Astrocyte (in vitro differentiated cells and primary cell): Measurements from ENCODE around the gene PPP2R5C. TPM values are rescaled to one million over a fixed set of nuclear protein-coding genes. Genes with fewer than 3 reads are reported as not detected.

Source experiments
- DNase-seq: peaks from one replicate; pipeline ENCODE4 v3.0.0-alpha.2; 2010; ENCODE audit warnings: low read depth
- FAIRE-seq: peaks from 2 replicates; lab custom pipeline; 2011; peaks lifted over from hg19 to GRCh38; lab: Jason Lieb, UNC
- H2AFZ ChIP-seq: 2 replicates; pipeline ENCODE4 v1.6.0; 2012; ENCODE audit warnings: low read depth, low read length, inconsistent platforms
- H3K27ac ChIP-seq: 2 replicates; pipeline ENCODE4 v1.5.1; 2011; ENCODE audit warnings: low read depth, low read length, inconsistent platforms
- H3K27me3 ChIP-seq: 2 replicates; pipeline ENCODE4 v1.6.0; 2011; ENCODE audit warnings: low read length, inconsistent platforms; ENCODE audit not compliant: insufficient read depth
- H3K36me3 ChIP-seq: 2 replicates; pipeline ENCODE4 v1.5.1; 2011; ENCODE audit warnings: low read length, inconsistent platforms; ENCODE audit not compliant: insufficient read depth
- H3K4me1 ChIP-seq: 2 replicates; pipeline ENCODE4 v1.5.1; 2011; ENCODE audit warnings: low read length, inconsistent platforms; ENCODE audit not compliant: insufficient read depth
- H3K4me2 ChIP-seq: 2 replicates; pipeline ENCODE4 v1.6.0; 2012; ENCODE audit warnings: low read length, inconsistent platforms
- H3K4me3 ChIP-seq: 2 replicates; pipeline ENCODE4 v1.5.1; 2011; ENCODE audit warnings: low read depth, mild to moderate bottlenecking, low read length, inconsistent platforms; ENCODE audit not compliant: insufficient read depth
- H3K79me2 ChIP-seq: 2 replicates; pipeline ENCODE4 v1.6.0; 2012; ENCODE audit warnings: mild to moderate bottlenecking, low read length, inconsistent platforms; ENCODE audit not compliant: insufficient read depth
- H3K9ac ChIP-seq: 2 replicates; pipeline ENCODE4 v1.6.0; 2012; ENCODE audit warnings: mild to moderate bottlenecking, low read length, inconsistent platforms
- H3K9me3 ChIP-seq: 2 replicates; pipeline ENCODE4 v1.5.1; 2012; ENCODE audit warnings: low read depth, mild to moderate bottlenecking, low read length, inconsistent platforms; ENCODE audit not compliant: insufficient read depth
- H4K20me1 ChIP-seq: 2 replicates; pipeline ENCODE4 v1.6.0; 2012; ENCODE audit warnings: low read length, inconsistent platforms; ENCODE audit not compliant: insufficient read depth
- H3K27ac Mint-ChIP-seq: one replicate; pipeline ENCODE4 v1.8.0; 2021; ENCODE audit warnings: mild to moderate bottlenecking, mixed read lengths; ENCODE audit not compliant: unreplicated experiment
- H3K27me3 Mint-ChIP-seq: one replicate; pipeline ENCODE4 v1.8.0; 2021; ENCODE audit warnings: low read depth, mixed read lengths; ENCODE audit not compliant: unreplicated experiment
- H3K36me3 Mint-ChIP-seq: one replicate; pipeline ENCODE4 v1.8.0; 2021; ENCODE audit warnings: low read depth, mixed read lengths; ENCODE audit not compliant: unreplicated experiment
- H3K4me1 Mint-ChIP-seq: one replicate; pipeline ENCODE4 v1.8.0; 2021; ENCODE audit warnings: low read depth, mixed read lengths; ENCODE audit not compliant: unreplicated experiment
- H3K4me3 Mint-ChIP-seq: one replicate; pipeline ENCODE4 v1.8.0; 2021; ENCODE audit warnings: mild to moderate bottlenecking, moderate library complexity, mixed read lengths; ENCODE audit not compliant: unreplicated experiment
- H3K9me3 Mint-ChIP-seq: one replicate; pipeline ENCODE4 v1.8.0; 2021; ENCODE audit warnings: mild to moderate bottlenecking, mixed read lengths; ENCODE audit not compliant: unreplicated experiment
- EZH2 ChIP-seq: IDR thresholded peaks from 2 replicates; pipeline ENCODE4 v1.6.1; 2012; ENCODE audit warnings: mild to moderate bottlenecking, low read length, inconsistent platforms; ENCODE audit not compliant: insufficient read depth
- total RNA-seq: library from RNA; stranded (reverse); gene quantifications from 2 replicates; pipeline ENCODE4 v1.2.1, GENCODE V29; 2021
- TF ChIP-seq, protein P1 (sequence below): IDR thresholded peaks from 2 replicates; pipeline ENCODE4 v1.5.1; 2011; ENCODE audit warnings: low read depth, mild to moderate bottlenecking, inconsistent platforms, low read length, moderate library complexity; ENCODE audit not compliant: insufficient read depth

The PPP2R5C gene
- total RNA-seq, 1 donor from 2014 or later = 102 TPM

- no peak overlapping the region for H3K27ac Mint-ChIP-seq
- H3K36me3 Mint-ChIP-seq = peaks cover 7% of the 10 kb centered on the region
- Histone ChIP-seq H3K4me1 (no peaks in the 10 kb centered on the region), H3K9ac (no peak overlapping the region), H2AFZ (no peak overlapping the region), H3K4me2 (no peak overlapping the region), H3K9me3 (no peaks in the 10 kb centered on the region), H3K27me3 (no peaks in the 10 kb centered on the region), H3K4me3 (no peak overlapping the region), H4K20me1 (peaks cover 83% of the 10 kb centered on the region), H3K36me3 (no peaks in the 10 kb centered on the region), H3K79me2 (peaks cover 66% of the 10 kb centered on the region), H3K27ac (no peak overlapping the region)
- FAIRE-seq (no peak), DNase-seq (no peak)
- no peak overlapping the region for H3K4me3 Mint-ChIP-seq
- H3K27me3 Mint-ChIP-seq = no peaks in the 10 kb centered on the region
- no peak for TF ChIP-seq EZH2
- TF ChIP-seq, protein P1, sequence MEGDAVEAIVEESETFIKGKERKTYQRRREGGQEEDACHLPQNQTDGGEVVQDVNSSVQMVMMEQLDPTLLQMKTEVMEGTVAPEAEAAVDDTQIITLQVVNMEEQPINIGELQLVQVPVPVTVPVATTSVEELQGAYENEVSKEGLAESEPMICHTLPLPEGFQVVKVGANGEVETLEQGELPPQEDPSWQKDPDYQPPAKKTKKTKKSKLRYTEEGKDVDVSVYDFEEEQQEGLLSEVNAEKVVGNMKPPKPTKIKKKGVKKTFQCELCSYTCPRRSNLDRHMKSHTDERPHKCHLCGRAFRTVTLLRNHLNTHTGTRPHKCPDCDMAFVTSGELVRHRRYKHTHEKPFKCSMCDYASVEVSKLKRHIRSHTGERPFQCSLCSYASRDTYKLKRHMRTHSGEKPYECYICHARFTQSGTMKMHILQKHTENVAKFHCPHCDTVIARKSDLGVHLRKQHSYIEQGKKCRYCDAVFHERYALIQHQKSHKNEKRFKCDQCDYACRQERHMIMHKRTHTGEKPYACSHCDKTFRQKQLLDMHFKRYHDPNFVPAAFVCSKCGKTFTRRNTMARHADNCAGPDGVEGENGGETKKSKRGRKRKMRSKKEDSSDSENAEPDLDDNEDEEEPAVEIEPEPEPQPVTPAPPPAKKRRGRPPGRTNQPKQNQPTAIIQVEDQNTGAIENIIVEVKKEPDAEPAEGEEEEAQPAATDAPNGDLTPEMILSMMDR = no peak
- H3K9me3 Mint-ChIP-seq = no peaks in the 10 kb centered on the region
- peaks cover 14% of the 10 kb centered on the region for H3K4me1 Mint-ChIP-seq
These were observed 97.5 kb downstream of the PPP2R5C start for GRCh38 chr14:101858791-101859537.

DNA sequence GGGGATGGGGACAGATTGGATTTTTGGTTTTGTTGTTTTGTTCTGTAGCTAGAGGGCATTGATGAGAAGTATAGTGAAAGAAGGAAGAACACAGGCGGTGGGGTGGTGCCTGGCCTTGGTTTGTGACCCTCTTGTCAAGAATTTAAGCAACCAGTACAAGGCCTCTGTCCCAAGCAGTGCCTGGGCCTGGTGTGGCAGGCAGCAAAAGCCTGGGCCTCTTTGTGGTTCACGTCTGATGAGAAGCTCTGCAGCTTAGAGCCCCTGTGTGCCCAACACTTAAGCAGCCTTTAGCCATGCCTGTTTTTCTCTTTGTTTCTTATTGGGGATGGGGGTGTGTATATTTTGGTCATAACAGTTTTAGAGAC, 98.0 kb downstream of the PPP2R5C start:
- H2AFZ ChIP-seq = no peak overlapping the region
- peaks cover 8% of the 10 kb centered on the region for H3K4me1 Mint-ChIP-seq
- H3K36me3 ChIP-seq = no peaks in the 10 kb centered on the region
- H3K79me2 ChIP-seq = peaks cover 66% of the 10 kb centered on the region
- no peak overlapping the region for H3K4me3 Mint-ChIP-seq
- TF ChIP-seq EZH2 = no peak
- TF ChIP-seq, protein P1 = no peak
- H3K9me3 Mint-ChIP-seq = no peaks in the 10 kb centered on the region
- no peak for DNase-seq
- H3K36me3 Mint-ChIP-seq = peaks cover 11% of the 10 kb centered on the region
- peaks cover 83% of the 10 kb centered on the region for H4K20me1 ChIP-seq
- no peaks in the 10 kb centered on the region for H3K27me3 Mint-ChIP-seq
- H3K27ac Mint-ChIP-seq = no peak overlapping the region
- no peak overlapping the region for H3K4me2 ChIP-seq
- H3K9me3 ChIP-seq = no peaks in the 10 kb centered on the region
- no peaks in the 10 kb centered on the region for H3K4me1 ChIP-seq
- no peak overlapping the region for H3K9ac ChIP-seq
- H3K27me3 ChIP-seq = no peaks in the 10 kb centered on the region
- no peak overlapping the region for H3K27ac ChIP-seq
- no peak for FAIRE-seq
- H3K4me3 ChIP-seq = no peak overlapping the region

- H3K9me3 Mint-ChIP-seq = no peaks in the 10 kb centered on the region
- DNase-seq = no peak
- no peak overlapping the region for H3K4me3 ChIP-seq
These were observed 98.4 kb downstream of the PPP2R5C start for GRCh38 chr14:101859958-101860357.

More at GRCh38 chr14:101859958-101860357, 98.4 kb downstream of the PPP2R5C start:
- Histone ChIP-seq H3K36me3 (no peaks in the 10 kb centered on the region), H3K79me2 (peaks cover 69% of the 10 kb centered on the region), H3K27ac (no peak overlapping the region), H3K4me2 (no peak overlapping the region), H3K9ac (no peak overlapping the region), H3K27me3 (no peaks in the 10 kb centered on the region), H3K4me1 (no peaks in the 10 kb centered on the region), H3K9me3 (no peaks in the 10 kb centered on the region), H4K20me1 (peaks cover 86% of the 10 kb centered on the region), H2AFZ (no peak overlapping the region)
- no peak for FAIRE-seq
- Mint-ChIP-seq H3K27ac (no peak overlapping the region), H3K4me1 (peaks cover 11% of the 10 kb centered on the region), H3K27me3 (no peaks in the 10 kb centered on the region), H3K36me3 (peaks cover 11% of the 10 kb centered on the region), H3K4me3 (no peak overlapping the region)
- no peak for TF ChIP-seq EZH2
- TF ChIP-seq, protein P1 = no peak
